ENCODE data around the gene SLC49A3. TPM values are rescaled to one million over a fixed set of nuclear protein-coding genes. Genes with fewer than 3 reads are reported as not detected.

Gene SLC49A3
- total and polyA plus RNA-seq, 2 experiments from 2014 or later, result 5.2 to 12.5 TPM

GRCh38 chr4:675036-675882 is 13.7 kb downstream of the SLC49A3 start:
- peak overlapping the region; percentile 80 for H2AFZ ChIP-seq
- H3K9ac ChIP-seq, result peak overlapping the region; percentile 96
- no peaks in the 10 kb centered on the region for H3F3A ChIP-seq (ENCODE audit: insufficient read depth)
- no peaks in the 10 kb centered on the region for H3K27me3 ChIP-seq (replicated peaks; ENCODE audit: insufficient read depth)
- WGBS, 2 experiments (ENCODE audit: low coverage in 1 of 2, low lambda C conversion rate in 2 of 2, missing lambda C conversion rate in 2 of 2), result 49% methylated on average over 25 to 26 of the region's 26 CpGs
- DNase-seq, result peak; percentile 56
- H3K9me3 ChIP-seq (ENCODE audit: low read depth), result no peaks in the 10 kb centered on the region
- no peak for TF ChIP-seq EZH2 (IDR thresholded peaks at IDR 0.05; ENCODE audit: insufficient read depth, poor library complexity, severe bottlenecking)
- no peak for TF ChIP-seq EZH2phosphoT487 (IDR thresholded peaks at IDR 0.05; ENCODE audit: insufficient read depth, low read depth)
- no peaks in the 10 kb centered on the region for H4K20me1 ChIP-seq (ENCODE audit: insufficient read depth)
- H3K36me3 ChIP-seq (ENCODE audit: low read depth), result peaks cover 13% of the 10 kb centered on the region; the same call in 1 of the 2 replicates
- 0 out of 2 replicates have a peak, but pooled peaks cover 6% of the 10 kb centered on the region for H3K4me1 ChIP-seq (ENCODE audit: insufficient read depth)
- H3K9me2 ChIP-seq (ENCODE audit: insufficient read depth), result no peaks in the 10 kb centered on the region
- in situ Hi-C loops (cut with MboI), result no loop called here
- H3K4me2 ChIP-seq (ENCODE audit: unreplicated experiment), result peak overlapping the region; percentile 80
- H3K27ac ChIP-seq, result peak overlapping the region; percentile 77
- H3K4me3 ChIP-seq, result peak overlapping the region; percentile 83
- peaks cover 27% of the 10 kb centered on the region for H3K79me2 ChIP-seq (ENCODE audit: insufficient read depth)

- Histone ChIP-seq H3K9ac (peak within 1 kb of the TSS; percentile 96), H3K79me2 (ENCODE audit: insufficient read depth) (peaks cover 27% of the 10 kb centered on the region), H3F3A (ENCODE audit: insufficient read depth) (no peaks in the 10 kb centered on the region), H3K4me1 (ENCODE audit: insufficient read depth) (0 out of 2 replicates have a peak, but pooled peaks cover 6% of the 10 kb centered on the region), H3K4me3 (peak within 1 kb of the TSS; percentile 83), H2AFZ (peak within 1 kb of the TSS; percentile 80), H3K9me2 (ENCODE audit: insufficient read depth) (no peaks in the 10 kb centered on the region), H3K27ac (peak within 1 kb of the TSS; percentile 77), H3K4me2 (ENCODE audit: unreplicated experiment) (peak within 1 kb of the TSS; percentile 91), H3K36me3 (ENCODE audit: low read depth) (peaks cover 13% of the 10 kb centered on the region; the same call in 1 of the 2 replicates), H3K27me3 (replicated peaks; ENCODE audit: insufficient read depth) (no peaks in the 10 kb centered on the region), H3K9me3 (ENCODE audit: low read depth) (no peaks in the 10 kb centered on the region), H4K20me1 (ENCODE audit: insufficient read depth) (no peaks in the 10 kb centered on the region)
- DNase-seq, result peak; percentile 98
- WGBS, 2 experiments (ENCODE audit: low coverage in 1 of 2, low lambda C conversion rate in 2 of 2, missing lambda C conversion rate in 2 of 2), result 1 to 2% methylated on average over 26 to 64 of the region's 84 CpGs
- TF ChIP-seq EZH2phosphoT487 (IDR thresholded peaks at IDR 0.05; ENCODE audit: insufficient read depth, low read depth), result no peak
- TF ChIP-seq EZH2 (IDR thresholded peaks at IDR 0.05; ENCODE audit: insufficient read depth, poor library complexity, severe bottlenecking), result no peak
- in situ Hi-C loops (cut with MboI), result no loop called here
Observed at GRCh38 chr4:674172-675035, 14.5 kb downstream of the SLC49A3 start, which contains the start of the genes ATP5ME and MYL5. TSS of gene ATP5ME (minus strand) at chr4:674276. CDS start at chr4:674247, 29 bp downstream. TSS of gene MYL5 (plus strand) at chr4:674542. CDS start at chr4:678027, 3,485 bp downstream.

GRCh38 chr4:673349-674091 is 15.4 kb downstream of the SLC49A3 start:
- Histone ChIP-seq H3K79me2 (ENCODE audit: insufficient read depth) (peaks cover 27% of the 10 kb centered on the region), H2AFZ (peak overlapping the region; percentile 62), H3K4me3 (peak overlapping the region; percentile 83), H3K9me3 (ENCODE audit: low read depth) (no peaks in the 10 kb centered on the region), H4K20me1 (ENCODE audit: insufficient read depth) (no peaks in the 10 kb centered on the region), H3K27me3 (replicated peaks; ENCODE audit: insufficient read depth) (no peaks in the 10 kb centered on the region), H3K9me2 (ENCODE audit: insufficient read depth) (no peaks in the 10 kb centered on the region), H3K4me1 (ENCODE audit: insufficient read depth) (0 out of 2 replicates have a peak, but pooled peaks cover 6% of the 10 kb centered on the region), H3K4me2 (ENCODE audit: unreplicated experiment) (peak overlapping the region; percentile 91), H3K9ac (peak overlapping the region; percentile 96), H3F3A (ENCODE audit: insufficient read depth) (no peaks in the 10 kb centered on the region), H3K27ac (peak overlapping the region; percentile 23), H3K36me3 (ENCODE audit: low read depth) (peaks cover 13% of the 10 kb centered on the region; the same call in 1 of the 2 replicates)
- no peak for TF ChIP-seq EZH2phosphoT487 (IDR thresholded peaks at IDR 0.05; ENCODE audit: insufficient read depth, low read depth)
- no peak for TF ChIP-seq EZH2 (IDR thresholded peaks at IDR 0.05; ENCODE audit: insufficient read depth, poor library complexity, severe bottlenecking)
- peak; percentile 74 for DNase-seq
- 8 to 9% methylated on average over 41 to 54 of the region's 55 CpGs for WGBS, 2 experiments (ENCODE audit: low coverage in 1 of 2, low lambda C conversion rate in 2 of 2, missing lambda C conversion rate in 2 of 2)
- in situ Hi-C loops (cut with MboI), result no loop called here
